ENCODE results near the gene DGKI. TPM values are rescaled to one million over a fixed set of nuclear protein-coding genes. Genes with fewer than 3 reads are reported as not detected.

Gene DGKI
- total RNA-seq, 4 donors from 2014 or later: 0.02 to 1.8 (median 0.07) TPM; not detected in 1

DNA sequence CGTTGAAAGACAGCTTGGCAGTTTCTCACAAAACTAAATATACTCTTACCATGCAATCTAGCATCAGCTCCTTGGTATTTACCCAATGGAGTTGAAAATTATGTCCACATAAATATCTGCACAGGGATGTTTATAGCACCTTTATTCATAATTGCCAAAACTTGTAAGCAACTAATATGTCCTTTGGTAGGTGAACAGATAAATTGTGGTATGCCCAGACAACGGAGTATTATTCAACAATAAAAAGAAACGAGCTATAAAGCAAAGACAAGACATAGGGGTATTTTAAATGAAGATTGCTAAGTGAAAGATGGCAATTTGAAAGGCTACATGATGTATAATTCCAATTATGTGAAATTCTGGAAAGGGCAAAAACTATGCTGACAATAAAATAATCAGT lies 340.7 kb downstream of the DGKI start:
- in situ Hi-C loops (cut with MboI; ENCODE audit: low sequenced_read_pairs in 4 of 4): no loop called here

GRCh38 chr7:137501562-137501961 lies 345.2 kb downstream of the DGKI start:
- H3K4me1 ChIP-seq: no peaks in the 10 kb centered on the region
- no peak overlapping the region for H3K27ac ChIP-seq
- in situ Hi-C loops (cut with MboI; ENCODE audit: low sequenced_read_pairs in 4 of 4): no loop called here
- DNase-seq: no peak
- TF ChIP-seq CTCF (IDR thresholded peaks at IDR 0.05 in 4 of 5, conservative IDR thresholded peaks at IDR 0.05 in 1 of 5) (no peak), POLR2A (IDR thresholded peaks at IDR 0.05) (no peak)
- H3K27me3 ChIP-seq: no peaks in the 10 kb centered on the region
- no peak overlapping the region for H3K4me3 ChIP-seq
- no peak for ATAC-seq
- no peaks in the 10 kb centered on the region for H3K36me3 ChIP-seq
- intact Hi-C loops (cut with DNase I; ENCODE audit: low total_unique reads): no loop called here
- H3K9me3 ChIP-seq: no peaks in the 10 kb centered on the region

More for the DNA sequence above, 340.7 kb downstream of the DGKI start:
- H3K4me3 ChIP-seq: no peak overlapping the region
- H3K27me3 ChIP-seq: no peaks in the 10 kb centered on the region
- no peak for ATAC-seq
- no peaks in the 10 kb centered on the region for H3K36me3 ChIP-seq
- no peak for DNase-seq
- no peaks in the 10 kb centered on the region for H3K4me1 ChIP-seq
- intact Hi-C loops (cut with DNase I; ENCODE audit: low total_unique reads): no loop called here
- TF ChIP-seq POLR2A (IDR thresholded peaks at IDR 0.05) (no peak), CTCF (IDR thresholded peaks at IDR 0.05 in 4 of 5, conservative IDR thresholded peaks at IDR 0.05 in 1 of 5) (no peak)
- H3K9me3 ChIP-seq: no peaks in the 10 kb centered on the region
- no peak overlapping the region for H3K27ac ChIP-seq

DNA sequence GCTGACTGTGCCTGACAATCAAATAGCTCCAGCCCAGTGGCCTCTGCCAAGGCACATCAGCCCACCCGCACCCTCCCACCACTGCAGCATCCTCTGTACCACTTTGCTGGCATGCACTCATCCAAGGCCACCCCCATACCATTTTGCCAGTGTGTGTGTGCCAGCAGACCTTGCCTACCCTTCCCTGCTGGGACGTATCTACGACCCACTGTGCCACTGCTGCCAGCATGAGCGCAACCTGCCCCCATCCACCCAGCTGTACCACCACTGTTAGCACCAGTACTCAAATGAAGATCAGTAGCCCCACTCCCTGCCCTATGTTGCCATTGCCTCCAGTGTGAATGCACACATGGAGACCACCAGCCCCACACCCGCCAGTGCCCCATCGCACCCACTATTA lies 353.9 kb downstream of the DGKI start:
- in situ Hi-C loops (cut with MboI; ENCODE audit: low sequenced_read_pairs in 4 of 4) (loop anchor here in 1 of 4 donors (25.0 kb wide), 1 partner anchor 331 kb away; no protein-coding TSS in a partner anchor), intact Hi-C loops (cut with DNase I; ENCODE audit: low total_unique reads) (no loop called here)
- no peaks in the 10 kb centered on the region for H3K9me3 ChIP-seq
- DNase-seq: no peak
- no peak overlapping the region for H3K4me3 ChIP-seq
- ATAC-seq: no peak
- no peak overlapping the region for H3K27ac ChIP-seq
- no peaks in the 10 kb centered on the region for H3K27me3 ChIP-seq
- H3K4me1 ChIP-seq: no peaks in the 10 kb centered on the region
- no peaks in the 10 kb centered on the region for H3K36me3 ChIP-seq
- TF ChIP-seq POLR2A (IDR thresholded peaks at IDR 0.05): no peak
- TF ChIP-seq CTCF (IDR thresholded peaks at IDR 0.05 in 4 of 5, conservative IDR thresholded peaks at IDR 0.05 in 1 of 5): no peak

DNA sequence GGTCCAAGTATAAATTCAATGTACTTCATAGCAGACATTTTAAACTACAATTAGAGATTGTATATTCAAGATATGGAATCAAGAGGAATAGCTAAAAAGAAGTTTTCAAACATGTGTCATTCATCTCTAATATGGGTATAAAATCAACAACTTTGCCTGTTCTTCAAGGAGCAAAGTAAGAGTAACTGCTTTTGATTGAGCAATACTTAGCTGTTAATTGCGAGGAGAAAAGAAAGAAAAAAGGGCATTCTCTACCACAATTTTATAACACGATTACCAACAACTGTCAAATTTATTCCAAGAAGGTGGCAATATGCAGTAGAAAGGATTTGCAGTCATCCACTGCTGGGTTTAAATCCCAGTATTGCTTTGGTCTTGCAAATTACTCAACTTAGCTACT lies 356.9 kb downstream of the DGKI start:
- no peak for TF ChIP-seq CTCF (IDR thresholded peaks at IDR 0.05 in 4 of 5, conservative IDR thresholded peaks at IDR 0.05 in 1 of 5)
- TF ChIP-seq POLR2A (IDR thresholded peaks at IDR 0.05): no peak
- Histone ChIP-seq H3K27ac (no peak overlapping the region), H3K4me1 (no peaks in the 10 kb centered on the region), H3K4me3 (no peak overlapping the region), H3K9me3 (no peaks in the 10 kb centered on the region), H3K27me3 (no peaks in the 10 kb centered on the region), H3K36me3 (no peaks in the 10 kb centered on the region)
- DNase-seq (no peak), ATAC-seq (no peak)
- intact Hi-C loops (cut with DNase I; ENCODE audit: low total_unique reads) (no loop called here), in situ Hi-C loops (cut with MboI; ENCODE audit: low sequenced_read_pairs in 4 of 4) (loop anchor here in 1 of 4 donors (25.0 kb wide), 1 partner anchor 328 kb away; no protein-coding TSS in a partner anchor)

- no peaks in the 10 kb centered on the region for H3K9me3 ChIP-seq
- H3K27me3 ChIP-seq: no peaks in the 10 kb centered on the region
- no peaks in the 10 kb centered on the region for H3K36me3 ChIP-seq
- TF ChIP-seq POLR2A (IDR thresholded peaks at IDR 0.05): no peak
- TF ChIP-seq CTCF (IDR thresholded peaks at IDR 0.05 in 4 of 5, conservative IDR thresholded peaks at IDR 0.05 in 1 of 5): no peak
- H3K4me1 ChIP-seq: no peaks in the 10 kb centered on the region
- DNase-seq (no peak), ATAC-seq (no peak)
- intact Hi-C loops (cut with DNase I; ENCODE audit: low total_unique reads): no loop called here
- no peak overlapping the region for H3K27ac ChIP-seq
- no peak overlapping the region for H3K4me3 ChIP-seq
- in situ Hi-C loops (cut with MboI; ENCODE audit: low sequenced_read_pairs in 4 of 4): loop anchor here in 1 of 4 donors (25.0 kb wide), 1 partner anchor 326 kb away; no protein-coding TSS in a partner anchor
Observed at GRCh38 chr7:137488038-137488437, 358.7 kb downstream of the DGKI start.
